ENCODE data around the gene DPP9. TPM values are rescaled to one million over a fixed set of nuclear protein-coding genes. Genes with fewer than 3 reads are reported as not detected.
A peak's percentile ranks its signal among the peaks of the same experiment; 100 is the strongest.

DPP9 gene
- total and polyA plus RNA-seq, 2 of the 8 experiments (the other 6 are each of a cell fraction or from before 2014, with no cell fraction given): 11.6 to 40.7 TPM

- Histone ChIP-seq H3K27me3 (replicated peaks in 1 of 4; ENCODE audit: control insufficient read depth in 3 of 4, extremely low read depth in 1 of 4, insufficient read depth in 3 of 4, low read length in 3 of 4) (no peaks in the 10 kb centered on the region; a peak in 1 of 7 replicates), H3K9me3 (ENCODE audit: insufficient read depth in 2 of 2, low read depth in 1 of 2, low read length in 1 of 2) (no peaks in the 10 kb centered on the region), H2BK5ac (ENCODE audit: low read depth, low read length) (peak within 1 kb of the TSS; percentile 71), H3K4me2 (ENCODE audit: insufficient read depth in 1 of 2, low read depth in 2 of 2, low read length in 2 of 2) (peak within 1 kb of the TSS; percentile 68 to 86), H3K23ac (ENCODE audit: insufficient read length) (no peak within 1 kb of the TSS), H3K9ac (replicated peaks in 1 of 4; ENCODE audit: extremely low read depth in 1 of 4, low read depth in 3 of 4, low read length in 3 of 4) (peak within 1 kb of the TSS; percentile 49 to 91 (median 73); a peak in 6 of 7 replicates), H4K8ac (ENCODE audit: extremely low read depth, insufficient read depth, low read length) (peak within 1 kb of the TSS; percentile 91), H3K23me2 (ENCODE audit: low read depth, low read length) (0 out of 2 replicates have a peak, but pooled peaks cover 2% of the 10 kb centered on the region), H2AFZ (ENCODE audit: low read length) (peak within 1 kb of the TSS; percentile 100), H3K18ac (ENCODE audit: extremely low read depth, low read length) (peak within 1 kb of the TSS; percentile 83), H2BK120ac (replicated peaks; ENCODE audit: low read depth, low read length) (no peak within 1 kb of the TSS), H4K5ac (ENCODE audit: insufficient read length, low read depth, low read length) (peak within 1 kb of the TSS; percentile 86), H4K20me1 (replicated peaks in 1 of 2; ENCODE audit: control insufficient read depth in 1 of 2, insufficient read depth in 2 of 2, low read length in 2 of 2) (peaks cover 0 to 1% of the 10 kb centered on the region in 2 experiments), H3K79me2 (ENCODE audit: control insufficient read depth in 1 of 2, insufficient read depth in 2 of 2, low read length in 2 of 2) (no peaks in the 10 kb centered on the region; a peak in 1 of 4 replicates), H3K27ac (ENCODE audit: low read depth, low read length) (no peak within 1 kb of the TSS; the same call in 1 of the 2 replicates), H2BK15ac (ENCODE audit: low read length) (no peak within 1 kb of the TSS), H3K56ac (replicated peaks; ENCODE audit: insufficient read length, low read depth, low read length) (no peak within 1 kb of the TSS), H3K36me3 (ENCODE audit: control insufficient read depth in 2 of 4, insufficient read depth in 4 of 4, low read length in 3 of 4) (peaks cover 0 to 9% (median 3%) of the 10 kb centered on the region in 4 experiments; a peak in 4 of 8 replicates), H2BK12ac (ENCODE audit: low read depth, low read length) (no peak within 1 kb of the TSS), H3K4me3 (ENCODE audit: extremely low read depth in 1 of 4, insufficient read depth in 2 of 4, low read depth in 3 of 4, low read length in 4 of 4) (peak within 1 kb of the TSS; percentile 71 to 96 (median 78)), H3K14ac (ENCODE audit: insufficient read length) (no peak within 1 kb of the TSS), H2AK5ac (ENCODE audit: low read depth, low read length) (no peak within 1 kb of the TSS), H3K4me1 (replicated peaks in 1 of 4; ENCODE audit: control insufficient read depth in 3 of 4, insufficient read depth in 4 of 4, low read length in 3 of 4) (peaks cover 0 to 2% (median 0%) of the 10 kb centered on the region in 4 experiments; a peak in 2 of 7 replicates), H3K4ac (replicated peaks; ENCODE audit: insufficient read length, low read depth, low read length) (no peak within 1 kb of the TSS), H3K79me1 (ENCODE audit: low read depth, low read length) (no peaks in the 10 kb centered on the region), H2BK20ac (ENCODE audit: low read length) (no peak within 1 kb of the TSS), H4K91ac (replicated peaks; ENCODE audit: insufficient read length, low read length) (no peak within 1 kb of the TSS)
- WGBS, 2 experiments (ENCODE audit: extremely low coverage in 1 of 2, insufficient coverage in 1 of 2, insufficient read length in 1 of 2, insufficient replicate concordance in 2 of 2, low coverage in 1 of 2, low lambda C conversion rate in 2 of 2, missing lambda C conversion rate in 1 of 2): 2% methylated on average over 48 of the region's 75 CpGs; no CpG with 5 or more reads in 1 of the 2 experiments
- DNase-seq (ENCODE audit: low read depth in 1 of 2, low spot score in 2 of 2): peak; percentile 78 to 93
- no peak for FAIRE-seq
- POLR2A ChIA-PET (ENCODE audit: partially characterized antibody): interaction anchor here (1.2 to 1.8 kb wide), 2 partner anchors 10 to 18 kb away, joined by 3 to 5 read pairs; no protein-coding TSS in a partner anchor
- CTCF ChIA-PET (ENCODE audit: partially characterized antibody): interaction anchor here (1.2 kb wide), 1 partner anchor 10 kb away, joined by 3 read pairs; no protein-coding TSS in a partner anchor
- TF ChIP-seq PHF8 (conservative IDR thresholded peaks at IDR 0.05; ENCODE audit: low read depth, low read length): peak; percentile 93
- no peak for TF ChIP-seq JUN (IDR thresholded peaks at IDR 0.05; ENCODE audit: low read depth, low read length)
- no peak for TF ChIP-seq SAP30 (IDR thresholded peaks at IDR 0.05; ENCODE audit: insufficient read depth, insufficient replicate concordance, low read length)
- peak in 1 of 2 experiments; percentile 93; a peak in 1 of 4 replicates for TF ChIP-seq HDAC2 (IDR thresholded peaks at IDR 0.05; ENCODE audit: borderline replicate concordance in 1 of 2, low read depth in 2 of 2, low read length in 2 of 2)
- peak; percentile 83; the same call in 1 of the 2 replicates for TF ChIP-seq ATF3 (IDR thresholded peaks at IDR 0.05; ENCODE audit: insufficient read depth, low read depth, low read length)
- peak; percentile 35; the same call in 1 of the 2 replicates for TF ChIP-seq RBBP5 (IDR thresholded peaks at IDR 0.05; ENCODE audit: borderline replicate concordance, low read depth, low read length)
- peak; percentile 93 for TF ChIP-seq USF2 (IDR thresholded peaks at IDR 0.05; ENCODE audit: low read length)
- TF ChIP-seq MAX (IDR thresholded peaks at IDR 0.05): peak; percentile 96
Observed at GRCh38 chr19:4669723-4670480, 53.7 kb downstream of the DPP9 start, which contains the start of gene MYDGF. TSS of gene MYDGF (minus strand) at chr19:4670342. CDS start at chr19:4670334, 8 bp downstream.
